H1 (cell line): Measurements from ENCODE around the gene POLN. TPM values are rescaled to one million over a fixed set of nuclear protein-coding genes. Genes with fewer than 3 reads are reported as not detected.

Experiments used
- BRCA1 ChIP-seq: IDR thresholded peaks from 2 replicates; pipeline ENCODE4 v1.6.1; 2012; ENCODE audit warnings: low read depth, low read length, improper control_type of control experiment
- CHD7 ChIP-seq: fragments of 300-600 bp; sonication (generic); IDR thresholded peaks from 2 replicates; pipeline ENCODE4 v1.7.1; 2012; ENCODE audit warnings: low read length, moderate library complexity, mild to moderate bottlenecking, inconsistent platforms; ENCODE audit not compliant: insufficient replicate concordance
- polyA plus RNA-seq, 7 experiments: library from polyadenylated mRNA; depleted of rRNA in 3 of 7; stranded (reverse) in 5 of 7; unstranded in 2 of 7; fragments of >200 nt in 5 of 7; fragments of 200-250 nt in 2 of 7; gene quantifications; 1 replicate in 5 of 7; 2 replicates in 1 of 7; 4 replicates in 1 of 7; pipeline versions ENCODE4 v1.2.1 to v1.2.3, GENCODE V29; 2011 to 2013; ENCODE audit warnings: missing spikeins in 2 of 7, mixed read lengths in 2 of 7
- total RNA-seq: library from RNA; stranded (reverse); fragmentation: NEBNext Ultra II Directional; extraction: Animal tissue kit (Norgen Biotek cat#: 25700); gene quantifications from 2 replicates; pipeline ENCODE4 v1.2.1, GENCODE V29; 2021

POLN gene
- total and polyA plus RNA-seq, 2 of the 8 experiments (the other 6 are each of a cell fraction or from before 2014, with no cell fraction given) = 0.98 to 1.5 TPM

- TF ChIP-seq CHD7 (no peak), BRCA1 (no peak)
Observed at GRCh38 chr4:2174061-2174460, 67.9 kb downstream of the POLN start (continued).
